ENCODE data around the gene GLDN. TPM values are rescaled to one million over a fixed set of nuclear protein-coding genes. Genes with fewer than 3 reads are reported as not detected.

Gene GLDN
- total RNA-seq, 4 donors from 2014 or later: 4.2 to 6.0 (median 4.7) TPM

GRCh38 chr15:51355096-51355495 lies 13.6 kb downstream of the GLDN start:
- 77% methylated on average over 1 of the region's 1 CpG for WGBS
- no peaks in the 10 kb centered on the region for H3K4me1 ChIP-seq
- no peak overlapping the region for H3K4me3 ChIP-seq
- H3K36me3 ChIP-seq: no peaks in the 10 kb centered on the region
- no peak for DNase-seq (ENCODE audit: low spot score in 2 of 2)
- TF ChIP-seq POLR2AphosphoS5 (IDR thresholded peaks at IDR 0.05): no peak
- TF ChIP-seq EP300 (IDR thresholded peaks at IDR 0.05): no peak
- TF ChIP-seq POLR2A (IDR thresholded peaks at IDR 0.05): no peak
- TF ChIP-seq CTCF (IDR thresholded peaks at IDR 0.05): no peak
- no peak overlapping the region for H3K27ac ChIP-seq
- no peaks in the 10 kb centered on the region for H3K27me3 ChIP-seq
- no peaks in the 10 kb centered on the region for H3K9me3 ChIP-seq

- no peaks in the 10 kb centered on the region for H3K4me1 ChIP-seq
- DNase-seq (ENCODE audit: low spot score in 2 of 2): no peak
- no peaks in the 10 kb centered on the region for H3K27me3 ChIP-seq
- WGBS: 95% methylated on average over 5 of the region's 5 CpGs
- H3K9me3 ChIP-seq: no peaks in the 10 kb centered on the region
- TF ChIP-seq EP300 (IDR thresholded peaks at IDR 0.05): no peak
- no peak for TF ChIP-seq POLR2AphosphoS5 (IDR thresholded peaks at IDR 0.05)
- no peak for TF ChIP-seq CTCF (IDR thresholded peaks at IDR 0.05)
- TF ChIP-seq POLR2A (IDR thresholded peaks at IDR 0.05): no peak
- H3K4me3 ChIP-seq: no peak overlapping the region
- H3K27ac ChIP-seq: no peak overlapping the region
- H3K36me3 ChIP-seq: no peaks in the 10 kb centered on the region
These were observed 14.7 kb downstream of the GLDN start for GRCh38 chr15:51356147-51356546.

GRCh38 chr15:51356983-51357382 lies 15.5 kb downstream of the GLDN start:
- 92% methylated on average over 6 of the region's 6 CpGs for WGBS
- Histone ChIP-seq H3K36me3 (no peaks in the 10 kb centered on the region), H3K9me3 (no peaks in the 10 kb centered on the region), H3K27ac (no peak overlapping the region), H3K27me3 (no peaks in the 10 kb centered on the region), H3K4me1 (no peaks in the 10 kb centered on the region), H3K4me3 (no peak overlapping the region)
- no peak for TF ChIP-seq CTCF (IDR thresholded peaks at IDR 0.05)
- no peak for TF ChIP-seq EP300 (IDR thresholded peaks at IDR 0.05)
- TF ChIP-seq POLR2A (IDR thresholded peaks at IDR 0.05): no peak
- TF ChIP-seq POLR2AphosphoS5 (IDR thresholded peaks at IDR 0.05): no peak
- DNase-seq (ENCODE audit: low spot score in 2 of 2): no peak

GRCh38 chr15:51359981-51360380 lies 18.5 kb downstream of the GLDN start:
- TF ChIP-seq EP300 (IDR thresholded peaks at IDR 0.05) (no peak), POLR2A (IDR thresholded peaks at IDR 0.05) (no peak), POLR2AphosphoS5 (IDR thresholded peaks at IDR 0.05) (no peak), CTCF (IDR thresholded peaks at IDR 0.05) (no peak)
- H3K4me1 ChIP-seq: no peaks in the 10 kb centered on the region
- no peaks in the 10 kb centered on the region for H3K9me3 ChIP-seq
- no peaks in the 10 kb centered on the region for H3K27me3 ChIP-seq
- no peak overlapping the region for H3K27ac ChIP-seq
- no peaks in the 10 kb centered on the region for H3K36me3 ChIP-seq
- DNase-seq (ENCODE audit: low spot score in 2 of 2): no peak
- no peak overlapping the region for H3K4me3 ChIP-seq
- 47% methylated on average over 7 of the region's 7 CpGs for WGBS

- Histone ChIP-seq H3K4me3 (no peak overlapping the region), H3K4me1 (peaks cover 4% of the 10 kb centered on the region), H3K27ac (no peak overlapping the region), H3K9me3 (no peaks in the 10 kb centered on the region), H3K27me3 (no peaks in the 10 kb centered on the region), H3K36me3 (no peaks in the 10 kb centered on the region)
- TF ChIP-seq EP300 (IDR thresholded peaks at IDR 0.05): no peak
- TF ChIP-seq POLR2AphosphoS5 (IDR thresholded peaks at IDR 0.05): no peak
- TF ChIP-seq POLR2A (IDR thresholded peaks at IDR 0.05): no peak
- no peak for TF ChIP-seq CTCF (IDR thresholded peaks at IDR 0.05)
- no peak for DNase-seq (ENCODE audit: low spot score in 2 of 2)
- WGBS: 67% methylated on average over 9 of the region's 9 CpGs
These were observed 21.9 kb downstream of the GLDN start for GRCh38 chr15:51363383-51363782.
